K562 (cell line): ENCODE measurements around the gene GLYAT. TPM values are rescaled to one million over a fixed set of nuclear protein-coding genes. Genes with fewer than 3 reads are reported as not detected.

Experiments
- BRCA1 ChIP-seq, 2 experiments: fragments of 450-650 bp in 1 of 2; sonication (generic) in 1 of 2; formaldehyde crosslinking in 1 of 2; IDR thresholded peaks; 2 replicates each; pipeline versions ENCODE4 v1.5.0 to v1.6.1; 2017 to 2020; ENCODE audit warnings: mild to moderate bottlenecking in 1 of 2, missing genetic modification reagents in 1 of 2
- ELF2 ChIP-seq: fragments of 250-450 bp; sonication (Bioruptor Pico); IDR thresholded peaks from 2 replicates; pipeline ENCODE4 v1.5.0; 2021; ENCODE audit warnings: mild to moderate bottlenecking
- PHB ChIP-seq: fragments of 250-450 bp; sonication (Bioruptor Pico); IDR thresholded peaks from 2 replicates; pipeline ENCODE4 v1.5.0; 2021
- RHOXF2B ChIP-seq: fragments of 250-450 bp; sonication (Bioruptor Pico); conservative IDR thresholded peaks from 2 replicates; pipeline ENCODE4 v1.5.1; 2021
- SNIP1 ChIP-seq: fragments of 450-650 bp; IDR thresholded peaks from 2 replicates; pipeline ENCODE4 v1.7.1; 2017; ENCODE audit warnings: low read depth, mild to moderate bottlenecking
- ZNF263 ChIP-seq: sonication (generic); formaldehyde crosslinking; IDR thresholded peaks from 2 replicates; pipeline ENCODE4 v1.8.0; 2022; ENCODE audit warnings: mild to moderate bottlenecking, missing genetic modification reagents, borderline replicate concordance
- ZNF785 ChIP-seq: fragments of 250-450 bp; sonication (Bioruptor Pico); IDR thresholded peaks from 2 replicates; pipeline ENCODE4 v1.4.0; 2020; ENCODE audit warnings: mild to moderate bottlenecking
- polyA plus RNA-seq, 8 experiments: library from polyadenylated mRNA; depleted of rRNA in 4 of 8; stranded (reverse) in 5 of 8; unstranded in 3 of 8; fragments of >200 nt; fragmentation: Nextera tagmentation in 2 of 8; fragmentation: Illumina TruSeq in 1 of 8; extraction: Ambion mirVana in 2 of 8; extraction: Trizol in 1 of 8; gene quantifications; 2 replicates each; pipeline versions ENCODE4 v1.2.1 to v1.2.3, GENCODE V29; 2011 to 2014; ENCODE audit warnings: inconsistent platforms in 1 of 8, missing spikeins in 1 of 8
- total RNA-seq, 7 experiments: library from RNA; depleted of rRNA in 6 of 7; stranded (reverse); fragments of >200 nt in 6 of 7; fragmentation: Illumina TruSeq in 2 of 7; extraction: Trizol in 2 of 7; gene quantifications; 2 replicates each; pipeline versions ENCODE4 v1.2.1 to v1.2.3, GENCODE V29; 2011 to 2021; ENCODE audit warnings: low replicate concordance in 1 of 7
- TF ChIP-seq, protein P1 (sequence below): fragments of 450-650 bp; IDR thresholded peaks from 2 replicates; pipeline ENCODE4 v1.6.1; 2016; ENCODE audit warnings: antibody characterized with exemption
- TF ChIP-seq, protein P2 (sequence below): fragments of 450-650 bp; IDR thresholded peaks from 2 replicates; pipeline ENCODE4 v1.6.1; 2016; ENCODE audit warnings: low read depth
- TF ChIP-seq, protein P3 (sequence below): fragments of 450-650 bp; formaldehyde crosslinking; IDR thresholded peaks from 2 replicates; pipeline ENCODE4 v1.4.0; 2020; ENCODE audit warnings: mild to moderate bottlenecking, moderate library complexity
- TF ChIP-seq, protein P4 (sequence below), 2 experiments: IDR thresholded peaks; 2 replicates each; pipeline ENCODE4 v1.6.1; 2012; ENCODE audit warnings: improper control_type of control experiment in 2 of 2, low read depth in 2 of 2, low read length in 2 of 2, borderline replicate concordance in 1 of 2
- TF ChIP-seq, protein P5 (sequence below): sonication (generic); formaldehyde crosslinking; IDR thresholded peaks from 2 replicates; pipeline ENCODE4 v1.8.0; 2022; ENCODE audit warnings: mild to moderate bottlenecking, missing genetic modification reagents

GLYAT gene
- total and polyA plus RNA-seq, 9 of the 15 experiments (the other 6 are each of a cell fraction or from before 2014, with no cell fraction given) = not detected

DNA sequence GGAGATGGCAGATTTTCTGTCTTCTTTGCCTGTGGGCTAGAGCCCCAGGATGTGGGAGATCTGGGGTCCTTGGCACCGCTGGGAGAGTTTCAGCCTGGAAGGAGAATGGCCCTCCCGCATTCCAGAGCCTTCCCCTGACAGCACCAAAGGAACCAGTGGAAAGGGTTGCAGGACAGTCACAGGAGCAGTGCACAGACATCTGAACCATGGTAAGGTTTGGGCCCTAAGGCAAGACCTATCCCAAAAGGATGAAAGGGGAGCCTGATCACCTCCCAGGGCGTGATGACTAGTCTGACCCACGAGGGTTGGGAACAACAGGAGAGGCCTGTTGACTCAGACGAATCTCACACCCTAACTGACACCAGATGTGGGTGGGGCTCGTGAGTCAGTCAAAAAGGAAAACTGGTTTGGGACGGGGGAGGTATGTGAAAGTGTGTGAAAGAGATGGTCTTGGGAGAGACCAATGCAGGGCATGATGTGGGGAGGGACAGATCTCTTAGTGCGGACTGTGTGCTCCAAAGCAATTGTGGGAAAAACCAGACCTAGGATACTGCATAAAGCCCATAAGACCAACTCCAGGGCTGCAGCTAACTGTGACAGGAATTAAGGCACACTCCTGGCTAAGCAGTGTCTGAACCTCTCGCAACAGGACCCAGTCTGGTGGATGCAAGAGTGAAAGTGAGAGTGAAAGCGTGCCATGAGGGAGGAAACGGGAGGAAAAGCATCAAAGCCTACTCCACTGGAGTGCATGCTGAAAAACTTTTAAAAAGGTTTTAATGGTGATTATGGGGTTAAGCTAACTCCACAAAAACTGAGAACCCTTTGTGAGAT is 39.1 kb upstream of the GLYAT start (continued):
- TF ChIP-seq, protein P1, sequence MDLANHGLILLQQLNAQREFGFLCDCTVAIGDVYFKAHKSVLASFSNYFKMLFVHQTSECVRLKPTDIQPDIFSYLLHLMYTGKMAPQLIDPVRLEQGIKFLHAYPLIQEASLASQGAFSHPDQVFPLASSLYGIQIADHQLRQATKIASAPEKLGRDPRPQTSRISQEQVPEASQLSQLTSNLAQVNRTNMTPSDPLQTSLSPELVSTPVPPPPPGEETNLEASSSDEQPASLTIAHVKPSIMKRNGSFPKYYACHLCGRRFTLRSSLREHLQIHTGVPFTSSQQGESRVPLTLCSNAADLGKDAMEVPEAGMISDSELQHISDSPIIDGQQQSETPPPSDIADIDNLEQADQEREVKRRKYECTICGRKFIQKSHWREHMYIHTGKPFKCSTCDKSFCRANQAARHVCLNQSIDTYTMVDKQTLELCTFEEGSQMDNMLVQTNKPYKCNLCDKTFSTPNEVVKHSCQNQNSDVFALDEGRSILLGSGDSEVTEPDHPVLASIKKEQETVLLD = peak; percentile 43; the same call in 1 of the 2 replicates
- TF ChIP-seq, protein P2, sequence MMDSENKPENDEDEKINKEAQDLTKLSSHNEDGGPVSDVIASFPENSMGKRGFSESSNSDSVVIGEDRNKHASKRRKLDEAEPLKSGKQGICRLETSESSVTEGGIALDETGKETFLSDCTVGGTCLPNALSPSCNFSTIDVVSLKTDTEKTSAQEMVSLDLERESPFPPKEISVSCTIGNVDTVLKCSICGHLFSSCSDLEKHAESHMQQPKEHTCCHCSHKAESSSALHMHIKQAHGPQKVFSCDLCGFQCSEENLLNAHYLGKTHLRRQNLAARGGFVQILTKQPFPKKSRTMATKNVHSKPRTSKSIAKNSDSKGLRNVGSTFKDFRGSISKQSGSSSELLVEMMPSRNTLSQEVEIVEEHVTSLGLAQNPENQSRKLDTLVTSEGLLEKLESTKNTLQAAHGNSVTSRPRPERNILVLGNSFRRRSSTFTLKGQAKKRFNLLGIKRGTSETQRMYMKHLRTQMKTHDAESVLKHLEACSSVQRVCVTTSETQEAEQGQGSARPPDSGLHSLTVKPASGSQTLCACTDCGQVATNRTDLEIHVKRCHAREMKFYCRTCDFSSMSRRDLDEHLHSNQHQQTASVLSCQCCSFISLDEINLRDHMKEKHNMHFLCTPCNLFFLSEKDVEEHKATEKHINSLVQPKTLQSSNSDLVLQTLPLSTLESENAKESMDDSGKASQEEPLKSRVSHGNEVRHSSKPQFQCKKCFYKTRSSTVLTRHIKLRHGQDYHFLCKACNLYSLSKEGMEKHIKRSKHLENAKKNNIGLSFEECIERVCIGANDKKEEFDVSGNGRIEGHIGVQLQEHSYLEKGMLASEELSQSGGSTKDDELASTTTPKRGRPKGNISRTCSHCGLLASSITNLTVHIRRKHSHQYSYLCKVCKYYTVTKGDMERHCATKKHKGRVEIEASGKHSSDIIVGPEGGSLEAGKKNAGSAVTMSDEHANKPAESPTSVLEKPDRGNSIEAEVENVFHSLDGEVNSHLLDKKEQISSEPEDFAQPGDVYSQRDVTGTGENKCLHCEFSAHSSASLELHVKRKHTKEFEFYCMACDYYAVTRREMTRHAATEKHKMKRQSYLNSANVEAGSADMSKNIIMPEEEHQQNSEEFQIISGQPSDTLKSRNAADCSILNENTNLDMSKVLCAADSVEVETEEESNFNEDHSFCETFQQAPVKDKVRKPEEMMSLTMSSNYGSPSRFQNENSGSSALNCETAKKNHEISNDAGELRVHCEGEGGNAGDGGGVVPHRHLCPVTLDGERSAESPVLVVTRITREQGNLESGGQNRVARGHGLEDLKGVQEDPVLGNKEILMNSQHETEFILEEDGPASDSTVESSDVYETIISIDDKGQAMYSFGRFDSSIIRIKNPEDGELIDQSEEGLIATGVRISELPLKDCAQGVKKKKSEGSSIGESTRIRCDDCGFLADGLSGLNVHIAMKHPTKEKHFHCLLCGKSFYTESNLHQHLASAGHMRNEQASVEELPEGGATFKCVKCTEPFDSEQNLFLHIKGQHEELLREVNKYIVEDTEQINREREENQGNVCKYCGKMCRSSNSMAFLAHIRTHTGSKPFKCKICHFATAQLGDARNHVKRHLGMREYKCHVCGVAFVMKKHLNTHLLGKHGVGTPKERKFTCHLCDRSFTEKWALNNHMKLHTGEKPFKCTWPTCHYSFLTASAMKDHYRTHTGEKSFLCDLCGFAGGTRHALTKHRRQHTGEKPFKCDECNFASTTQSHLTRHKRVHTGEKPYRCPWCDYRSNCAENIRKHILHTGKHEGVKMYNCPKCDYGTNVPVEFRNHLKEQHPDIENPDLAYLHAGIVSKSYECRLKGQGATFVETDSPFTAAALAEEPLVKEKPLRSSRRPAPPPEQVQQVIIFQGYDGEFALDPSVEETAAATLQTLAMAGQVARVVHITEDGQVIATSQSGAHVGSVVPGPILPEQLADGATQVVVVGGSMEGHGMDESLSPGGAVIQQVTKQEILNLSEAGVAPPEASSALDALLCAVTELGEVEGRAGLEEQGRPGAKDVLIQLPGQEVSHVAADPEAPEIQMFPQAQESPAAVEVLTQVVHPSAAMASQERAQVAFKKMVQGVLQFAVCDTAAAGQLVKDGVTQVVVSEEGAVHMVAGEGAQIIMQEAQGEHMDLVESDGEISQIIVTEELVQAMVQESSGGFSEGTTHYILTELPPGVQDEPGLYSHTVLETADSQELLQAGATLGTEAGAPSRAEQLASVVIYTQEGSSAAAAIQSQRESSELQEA = no peak
- 0 out of 2 replicates have a peak, but pooled peaks have one; percentile 27 for TF ChIP-seq RHOXF2B
- no peak for TF ChIP-seq BRCA1 (IDR thresholded peaks at IDR 0.05)
- TF ChIP-seq BRCA1 (CRISPR knock-in tag; IDR thresholded peaks at IDR 0.05) = no peak
- TF ChIP-seq, protein P3, sequence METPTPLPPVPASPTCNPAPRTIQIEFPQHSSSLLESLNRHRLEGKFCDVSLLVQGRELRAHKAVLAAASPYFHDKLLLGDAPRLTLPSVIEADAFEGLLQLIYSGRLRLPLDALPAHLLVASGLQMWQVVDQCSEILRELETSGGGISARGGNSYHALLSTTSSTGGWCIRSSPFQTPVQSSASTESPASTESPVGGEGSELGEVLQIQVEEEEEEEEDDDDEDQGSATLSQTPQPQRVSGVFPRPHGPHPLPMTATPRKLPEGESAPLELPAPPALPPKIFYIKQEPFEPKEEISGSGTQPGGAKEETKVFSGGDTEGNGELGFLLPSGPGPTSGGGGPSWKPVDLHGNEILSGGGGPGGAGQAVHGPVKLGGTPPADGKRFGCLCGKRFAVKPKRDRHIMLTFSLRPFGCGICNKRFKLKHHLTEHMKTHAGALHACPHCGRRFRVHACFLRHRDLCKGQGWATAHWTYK (CRISPR knock-in tag) = peak; percentile 63; the same call in 1 of the 2 replicates
- peak; percentile 59; the same call in 1 of the 2 replicates for TF ChIP-seq ELF2 (CRISPR knock-in tag)
- TF ChIP-seq PHB = no peak
- TF ChIP-seq ZNF263 (CRISPR knock-in tag) = peak; percentile 12; the same call in 1 of the 2 replicates
- TF ChIP-seq, protein P4, sequence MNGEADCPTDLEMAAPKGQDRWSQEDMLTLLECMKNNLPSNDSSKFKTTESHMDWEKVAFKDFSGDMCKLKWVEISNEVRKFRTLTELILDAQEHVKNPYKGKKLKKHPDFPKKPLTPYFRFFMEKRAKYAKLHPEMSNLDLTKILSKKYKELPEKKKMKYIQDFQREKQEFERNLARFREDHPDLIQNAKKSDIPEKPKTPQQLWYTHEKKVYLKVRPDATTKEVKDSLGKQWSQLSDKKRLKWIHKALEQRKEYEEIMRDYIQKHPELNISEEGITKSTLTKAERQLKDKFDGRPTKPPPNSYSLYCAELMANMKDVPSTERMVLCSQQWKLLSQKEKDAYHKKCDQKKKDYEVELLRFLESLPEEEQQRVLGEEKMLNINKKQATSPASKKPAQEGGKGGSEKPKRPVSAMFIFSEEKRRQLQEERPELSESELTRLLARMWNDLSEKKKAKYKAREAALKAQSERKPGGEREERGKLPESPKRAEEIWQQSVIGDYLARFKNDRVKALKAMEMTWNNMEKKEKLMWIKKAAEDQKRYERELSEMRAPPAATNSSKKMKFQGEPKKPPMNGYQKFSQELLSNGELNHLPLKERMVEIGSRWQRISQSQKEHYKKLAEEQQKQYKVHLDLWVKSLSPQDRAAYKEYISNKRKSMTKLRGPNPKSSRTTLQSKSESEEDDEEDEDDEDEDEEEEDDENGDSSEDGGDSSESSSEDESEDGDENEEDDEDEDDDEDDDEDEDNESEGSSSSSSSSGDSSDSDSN (IDR thresholded peaks at IDR 0.05; ENCODE audit: borderline replicate concordance in 1 of 2, low read depth in 2 of 2, low read length in 2 of 2) = 0 out of 4 replicates have a peak, but pooled peaks of 1 of the 2 experiments have one; percentile 56
- TF ChIP-seq SNIP1 = no peak
- TF ChIP-seq ZNF785 (CRISPR knock-in tag) = no peak
- TF ChIP-seq, protein P5, sequence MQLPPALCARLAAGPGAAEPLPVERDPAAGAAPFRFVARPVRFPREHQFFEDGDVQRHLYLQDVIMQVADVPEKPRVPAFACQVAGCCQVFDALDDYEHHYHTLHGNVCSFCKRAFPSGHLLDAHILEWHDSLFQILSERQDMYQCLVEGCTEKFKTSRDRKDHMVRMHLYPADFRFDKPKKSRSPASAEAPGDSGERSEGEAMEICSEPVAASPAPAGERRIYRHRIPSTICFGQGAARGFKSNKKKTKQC (CRISPR knock-in tag) = peak; percentile 24; the same call in 1 of the 2 replicates
